GM12878 (cell line): ENCODE results near the gene XPNPEP1. TPM values are rescaled to one million over a fixed set of nuclear protein-coding genes. Genes with fewer than 3 reads are reported as not detected.

Experiments
- ATAC-seq: fragments of 200-7000 bp; cut with Tn5 transposase; 3 replicates; pipeline ENCODE4 v1.9.1; 2020; ENCODE audit warnings: mild to moderate bottlenecking, moderate library complexity
- BruUV-seq: library from RNA; stranded (reverse); fragments of 400-500 nt; replicated peaks from 2 replicates; lab custom pipeline; 2021; lab: Mats Ljungman, UMichigan
- CTCF ChIA-PET: fragments of 300-600 bp; sonication (Branson Sonifier 250); formaldehyde crosslinking; extraction: SDS; loops from one replicate; lab custom pipeline; 2021; ENCODE audit warnings: inconsistent platforms; lab: Yijun Ruan, JAX
- POLR2A ChIA-PET: fragments of 350-600 bp; formaldehyde crosslinking; extraction: SDS; loops from one replicate; lab custom pipeline; 2021; ENCODE audit warnings: inconsistent platforms; lab: Charles Lee
- RAD21 ChIA-PET: fragments of 300-600 bp; sonication (Branson Sonifier 250); formaldehyde crosslinking; loops from one replicate; lab custom pipeline; 2023; ENCODE audit warnings: antibody characterized with exemption; ENCODE audit not compliant: unreplicated experiment; lab: Charles Lee
- SMC1A ChIA-PET: fragments of 300-600 bp; sonication (Branson Sonifier 250); formaldehyde crosslinking; loops from one replicate; lab custom pipeline; 2023; ENCODE audit not compliant: unreplicated experiment, uncharacterized antibody; lab: Charles Lee
- DNase-seq: peaks from one replicate; pipeline ENCODE4 v3.0.0-alpha.2; 2011; ENCODE audit warnings: low read depth, low spot score
- FAIRE-seq: peaks from 3 replicates; lab custom pipeline; 2011; peaks lifted over from hg19 to GRCh38; lab: Jason Lieb, UNC
- H2AFZ ChIP-seq: 2 replicates; pipeline ENCODE4 v1.6.0; 2011; ENCODE audit warnings: low read depth, low read length, control low read depth; ENCODE audit not compliant: control insufficient read depth
- H3K27ac ChIP-seq: 2 replicates; pipeline ENCODE4 v1.5.1; 2011; ENCODE audit warnings: control low read depth; ENCODE audit not compliant: control insufficient read depth, insufficient read depth
- H3K27me3 ChIP-seq, 2 experiments: replicated peaks in 1 of 2; 2 replicates each; pipeline versions ENCODE4 v1.6.0 to v1.6.1; 2011; ENCODE audit warnings: low read length in 1 of 2; ENCODE audit not compliant: control insufficient read depth in 2 of 2, insufficient read depth in 2 of 2
- H3K36me3 ChIP-seq, 2 experiments: 2 replicates each; pipeline ENCODE4 v1.5.1; 2011; ENCODE audit warnings: low read length in 1 of 2; ENCODE audit not compliant: control insufficient read depth in 2 of 2, insufficient read depth in 2 of 2
- H3K4me1 ChIP-seq: 2 replicates; pipeline ENCODE4 v1.6.1; 2011; ENCODE audit warnings: mild to moderate bottlenecking, low read length, moderate library complexity, mixed read lengths; ENCODE audit not compliant: control insufficient read depth, insufficient read depth
- H3K4me2 ChIP-seq: 2 replicates; pipeline ENCODE4 v1.6.0; 2011; ENCODE audit warnings: control low read depth; ENCODE audit not compliant: control insufficient read depth, insufficient read depth
- H3K4me3 ChIP-seq: fragments of 200-600 bp; sonication (generic); 2 replicates; pipeline ENCODE4 v1.5.1; 2016
- H3K79me2 ChIP-seq: 2 replicates; pipeline ENCODE4 v1.6.0; 2011; ENCODE audit warnings: low read length; ENCODE audit not compliant: control insufficient read depth, insufficient read depth
- H3K9ac ChIP-seq: 2 replicates; pipeline ENCODE4 v1.8.0; 2011; ENCODE audit warnings: low read length, control low read depth, mixed read lengths; ENCODE audit not compliant: control insufficient read depth, insufficient read depth
- H3K9me3 ChIP-seq: replicated peaks from 3 replicates; pipeline ENCODE4 v1.5.1; 2011; ENCODE audit warnings: mild to moderate bottlenecking, low read length; ENCODE audit not compliant: control insufficient read depth, insufficient read depth
- H4K20me1 ChIP-seq: 2 replicates; pipeline ENCODE4 v1.6.0; 2011; ENCODE audit not compliant: control insufficient read depth, insufficient read depth
- CHD4 ChIP-seq: fragments of 200-600 bp; sonication (generic); IDR thresholded peaks from 2 replicates; pipeline ENCODE4 v1.6.1; 2016; ENCODE audit warnings: mild to moderate bottlenecking
- E4F1 ChIP-seq: fragments of 450-650 bp; IDR thresholded peaks from 2 replicates; pipeline ENCODE4 v1.6.1; 2018; ENCODE audit warnings: borderline replicate concordance, mild to moderate bottlenecking; ENCODE audit not compliant: partially characterized antibody
- EZH2 ChIP-seq: IDR thresholded peaks from 2 replicates; pipeline ENCODE4 v1.6.1; 2012; ENCODE audit warnings: low read depth, mild to moderate bottlenecking, control low read depth, inconsistent platforms, low read length, borderline replicate concordance; ENCODE audit not compliant: control insufficient read depth
- FOS ChIP-seq: IDR thresholded peaks from 3 replicates; pipeline ENCODE4 v1.6.1; 2011; ENCODE audit warnings: borderline replicate concordance; ENCODE audit not compliant: insufficient read length; ENCODE audit errors: extremely low read depth
- HSF1 ChIP-seq: fragments of 150-350 bp; IDR thresholded peaks from 2 replicates; pipeline ENCODE4 v1.6.1; 2014; ENCODE audit warnings: mild to moderate bottlenecking, low read depth, low read length
- MEF2B ChIP-seq: fragments of 450-650 bp; IDR thresholded peaks from 2 replicates; pipeline ENCODE4 v1.6.1; 2018; ENCODE audit warnings: mild to moderate bottlenecking, moderate library complexity; ENCODE audit not compliant: partially characterized antibody, poor library complexity, severe bottlenecking
- MXI1 ChIP-seq: fragments of 150-350 bp; IDR thresholded peaks from 2 replicates; pipeline ENCODE4 v1.6.1; 2011; ENCODE audit warnings: low read depth, mild to moderate bottlenecking, inconsistent platforms, low read length, improper control_type of control experiment
- PKNOX1 ChIP-seq: fragments of 450-650 bp; IDR thresholded peaks from 2 replicates; pipeline ENCODE4 v1.6.1; 2016; ENCODE audit warnings: mild to moderate bottlenecking
- SMARCA5 ChIP-seq: fragments of 450-650 bp; IDR thresholded peaks from 2 replicates; pipeline ENCODE4 v1.6.1; 2017; ENCODE audit warnings: mild to moderate bottlenecking
- STAT1 ChIP-seq: fragments of 450-650 bp; conservative IDR thresholded peaks from 2 replicates; pipeline ENCODE4 v1.6.1; 2014; ENCODE audit warnings: antibody characterized with exemption, mild to moderate bottlenecking
- ZNF217 ChIP-seq: fragments of 450-650 bp; IDR thresholded peaks from 2 replicates; pipeline ENCODE4 v1.6.1; 2017; ENCODE audit warnings: antibody characterized with exemption, mild to moderate bottlenecking
- ZNF24 ChIP-seq: fragments of 450-650 bp; IDR thresholded peaks from 2 replicates; pipeline ENCODE4 v1.6.1; 2017; ENCODE audit warnings: antibody characterized with exemption, mild to moderate bottlenecking
- ZNF274 ChIP-seq: IDR thresholded peaks from one replicate; pipeline ENCODE4 v1.8.0; 2011; ENCODE audit not compliant: insufficient read length, insufficient read depth
- ZNF622 ChIP-seq: fragments of 450-650 bp; IDR thresholded peaks from 2 replicates; pipeline ENCODE4 v1.6.1; 2017; ENCODE audit warnings: mild to moderate bottlenecking, inconsistent platforms
- WGBS: methylation state at CpG from one replicate; pipeline ENCODE4 v1.1.6; 2016; ENCODE audit warnings: low lambda C conversion rate; ENCODE audit not compliant: insufficient replicate concordance, insufficient coverage; ENCODE audit errors: missing lambda C conversion rate; 5-methylcytosine and 5-hydroxymethylcytosine counted together
- in situ Hi-C: fragments of 300-500 bp; cut with MboI; formaldehyde crosslinking; loops from 9 replicates; pipeline ENCODE4 v1.14.3; 2018; ENCODE audit warnings: mixed read lengths
- intact Hi-C: fragments of 100-400 bp; cut with micrococcal nuclease; formaldehyde crosslinking; loops from one replicate; pipeline ENCODE4 v1.14.2; 2022; ENCODE audit not compliant: unreplicated experiment
- polyA plus RNA-seq, 11 experiments: library from polyadenylated mRNA; depleted of rRNA in 4 of 11; unstranded in 6 of 11; stranded (reverse) in 5 of 11; fragments of >200 nt; fragmentation: Nextera tagmentation in 4 of 11; fragmentation: Illumina TruSeq in 1 of 11; extraction: Ambion mirVana in 4 of 11; extraction: Trizol in 1 of 11; gene quantifications; 1 replicate in 1 of 11; 2 replicates in 10 of 11; pipeline versions ENCODE4 v1.2.1 to v1.2.3, GENCODE V29; 2011 to 2016; ENCODE audit warnings: inconsistent platforms in 2 of 11, missing spikeins in 2 of 11, low read depth in 1 of 11
- total RNA-seq, 4 experiments: library from RNA; depleted of rRNA in 3 of 4; stranded (reverse); fragments of >200 nt in 3 of 4; fragmentation: Illumina TruSeq in 1 of 4; extraction: Trizol in 1 of 4; gene quantifications; 2 replicates each; pipeline versions ENCODE4 v1.2.1 to v1.2.3, GENCODE V29; 2013 to 2021
- TF ChIP-seq, protein P1 (sequence below): IDR thresholded peaks from 2 replicates; pipeline ENCODE4 v1.6.1; 2011; ENCODE audit warnings: low read depth, low read length, improper control_type of control experiment, borderline replicate concordance
- TF ChIP-seq, protein P2 (sequence below): fragments of 450-650 bp; IDR thresholded peaks from 2 replicates; pipeline ENCODE4 v1.6.1; 2017; ENCODE audit warnings: low read depth, mild to moderate bottlenecking, moderate library complexity
- TF ChIP-seq, protein P3 (sequence below): IDR thresholded peaks from 2 replicates; pipeline ENCODE4 v1.6.1; 2011; ENCODE audit warnings: low read depth, mild to moderate bottlenecking, low read length, moderate library complexity, borderline replicate concordance; ENCODE audit errors: extremely low read depth

XPNPEP1 gene
- total and polyA plus RNA-seq, 10 of the 15 experiments (the other 5 are each of a cell fraction or from before 2014, with no cell fraction given): 22.7 to 108 (median 43.5) TPM

DNA sequence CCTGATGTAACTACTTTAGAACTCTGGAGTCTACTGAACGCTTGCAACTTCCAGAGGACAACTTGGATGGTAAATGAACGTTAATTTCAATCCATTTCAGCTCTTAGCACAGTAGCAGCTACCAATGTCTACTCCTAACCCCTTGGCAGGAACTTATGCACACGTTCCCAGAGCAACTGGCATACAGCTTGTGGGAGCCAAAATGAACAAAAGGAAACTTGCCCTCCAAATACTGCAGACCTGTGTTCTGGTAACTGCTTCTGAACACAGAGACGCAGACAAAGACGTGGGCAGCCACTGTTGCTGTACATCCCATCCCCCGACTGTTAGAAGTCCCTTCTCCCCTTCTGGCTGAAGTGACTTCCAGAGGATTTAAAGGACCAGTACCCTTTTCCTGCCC, 61.3 kb downstream of the XPNPEP1 start:
- peaks cover 0 to 15% of the 10 kb centered on the region in 2 experiments; a peak in 3 of 4 replicates for H3K36me3 ChIP-seq
- CTCF ChIA-PET: interaction anchor here (2.3 kb wide), 1 partner anchor 9 kb away, joined by 13 read pairs; no protein-coding TSS in a partner anchor
- intact Hi-C loops (no loop called here), in situ Hi-C loops (no loop called here)
- WGBS: 79% methylated on average over 6 of the region's 6 CpGs
- RAD21 ChIA-PET: no interaction called here
- H3K9ac ChIP-seq: no peak overlapping the region
- no peaks in the 10 kb centered on the region for H3K4me1 ChIP-seq
- no peak for FAIRE-seq
- POLR2A ChIA-PET: no interaction called here
- no peak overlapping the region for H3K27ac ChIP-seq
- DNase-seq: no peak
- no peak overlapping the region for H3K4me2 ChIP-seq
- no peak overlapping the region for H3K4me3 ChIP-seq
- BruUV-seq: no TSS peak
- no peaks in the 10 kb centered on the region; the same call in 2 of the 3 replicates for H3K9me3 ChIP-seq
- no peak overlapping the region for H2AFZ ChIP-seq
- H3K79me2 ChIP-seq: no peaks in the 10 kb centered on the region
- no peaks in the 10 kb centered on the region for H3K27me3 ChIP-seq
- no peak for ATAC-seq
- SMC1A ChIA-PET: no interaction called here
- H4K20me1 ChIP-seq: no peaks in the 10 kb centered on the region
- TF ChIP-seq MXI1 (no peak), E4F1 (no peak), STAT1 (no peak), ZNF274 (no peak), CHD4 (no peak), ZNF24 (no peak), EZH2 (no peak), SMARCA5 (no peak), MEF2B (no peak), HSF1 (no peak), ZNF622 (no peak), ZNF217 (no peak), FOS (no peak), PKNOX1 (no peak)
- TF ChIP-seq, protein P1, sequence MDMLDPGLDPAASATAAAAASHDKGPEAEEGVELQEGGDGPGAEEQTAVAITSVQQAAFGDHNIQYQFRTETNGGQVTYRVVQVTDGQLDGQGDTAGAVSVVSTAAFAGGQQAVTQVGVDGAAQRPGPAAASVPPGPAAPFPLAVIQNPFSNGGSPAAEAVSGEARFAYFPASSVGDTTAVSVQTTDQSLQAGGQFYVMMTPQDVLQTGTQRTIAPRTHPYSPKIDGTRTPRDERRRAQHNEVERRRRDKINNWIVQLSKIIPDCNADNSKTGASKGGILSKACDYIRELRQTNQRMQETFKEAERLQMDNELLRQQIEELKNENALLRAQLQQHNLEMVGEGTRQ: no peak
- TF ChIP-seq, protein P2, sequence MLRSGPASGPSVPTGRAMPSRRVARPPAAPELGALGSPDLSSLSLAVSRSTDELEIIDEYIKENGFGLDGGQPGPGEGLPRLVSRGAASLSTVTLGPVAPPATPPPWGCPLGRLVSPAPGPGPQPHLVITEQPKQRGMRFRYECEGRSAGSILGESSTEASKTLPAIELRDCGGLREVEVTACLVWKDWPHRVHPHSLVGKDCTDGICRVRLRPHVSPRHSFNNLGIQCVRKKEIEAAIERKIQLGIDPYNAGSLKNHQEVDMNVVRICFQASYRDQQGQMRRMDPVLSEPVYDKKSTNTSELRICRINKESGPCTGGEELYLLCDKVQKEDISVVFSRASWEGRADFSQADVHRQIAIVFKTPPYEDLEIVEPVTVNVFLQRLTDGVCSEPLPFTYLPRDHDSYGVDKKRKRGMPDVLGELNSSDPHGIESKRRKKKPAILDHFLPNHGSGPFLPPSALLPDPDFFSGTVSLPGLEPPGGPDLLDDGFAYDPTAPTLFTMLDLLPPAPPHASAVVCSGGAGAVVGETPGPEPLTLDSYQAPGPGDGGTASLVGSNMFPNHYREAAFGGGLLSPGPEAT: no peak
- TF ChIP-seq, protein P3, sequence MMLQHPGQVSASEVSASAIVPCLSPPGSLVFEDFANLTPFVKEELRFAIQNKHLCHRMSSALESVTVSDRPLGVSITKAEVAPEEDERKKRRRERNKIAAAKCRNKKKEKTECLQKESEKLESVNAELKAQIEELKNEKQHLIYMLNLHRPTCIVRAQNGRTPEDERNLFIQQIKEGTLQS: no peak
